Left ventricle myocardium inferior (tissue), 1 donor: ENCODE measurements around the gene SERP2. TPM values are rescaled to one million over a fixed set of nuclear protein-coding genes. Genes with fewer than 3 reads are reported as not detected.

Experiments
- DNase-seq: peaks from one replicate; pipeline ENCODE4 v3.0.0-alpha.2; 2020
- H3K27ac ChIP-seq: fragments of 200-600 bp; replicated peaks from 2 replicates; pipeline ENCODE4 v1.8.0; 2021
- H3K27me3 ChIP-seq: fragments of 200-600 bp; 2 replicates; pipeline ENCODE4 v1.8.0; 2021; ENCODE audit warnings: low read depth
- H3K36me3 ChIP-seq: fragments of 200-600 bp; 2 replicates; pipeline ENCODE4 v1.8.0; 2021
- H3K4me1 ChIP-seq: fragments of 200-600 bp; 2 replicates; pipeline ENCODE4 v1.8.0; 2021
- H3K4me3 ChIP-seq: fragments of 200-600 bp; 2 replicates; pipeline ENCODE4 v1.8.0; 2021; ENCODE audit warnings: mild to moderate bottlenecking, moderate library complexity
- H3K9me3 ChIP-seq: fragments of 200-600 bp; replicated peaks from 2 replicates; pipeline ENCODE4 v1.8.0; 2021
- intact Hi-C: fragments of 100-400 bp; cut with micrococcal nuclease; formaldehyde crosslinking; loops from one replicate; pipeline ENCODE4 v1.11.0; 2022
- total RNA-seq: library from RNA; stranded (reverse); fragmentation: NEBNext Ultra II Directional; extraction: Animal tissue kit (Norgen Biotek cat#: 25700); gene quantifications from one replicate; pipeline ENCODE4 v1.2.1, GENCODE V29; 2021
- TF ChIP-seq, protein P1 (sequence below): fragments of 200-600 bp; IDR thresholded peaks from 2 replicates; pipeline ENCODE4 v1.8.0; 2021; ENCODE audit warnings: antibody characterized with exemption, mild to moderate bottlenecking, borderline replicate concordance
- donor health status: DM: no; HTN: yes; CAD: no; lungs with severe emphysema.

SERP2 gene
- total RNA-seq, 1 donor from 2014 or later, result 13.0 TPM

DNA sequence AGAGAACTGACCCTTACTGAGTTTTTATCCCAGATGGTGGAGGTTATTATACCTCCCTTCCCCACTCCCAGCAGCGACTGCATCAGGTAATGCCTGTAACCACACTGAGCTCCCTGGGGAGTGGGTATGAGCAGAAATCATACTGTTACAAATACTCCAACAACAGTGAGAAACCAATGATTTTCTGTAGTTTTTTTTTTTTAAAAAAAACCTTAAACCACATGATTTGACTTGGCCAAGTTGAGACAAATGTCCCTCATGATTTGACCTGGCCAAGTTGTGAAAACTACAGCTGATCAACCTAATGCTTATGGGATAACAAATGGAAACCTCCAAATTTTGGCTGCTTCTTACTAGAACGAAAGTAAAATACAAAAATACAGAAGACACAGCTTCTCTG, 33.1 kb upstream of the SERP2 start:
- peaks cover 5% of the 10 kb centered on the region for H3K9me3 ChIP-seq
- no peak overlapping the region for H3K27ac ChIP-seq
- no peaks in the 10 kb centered on the region for H3K36me3 ChIP-seq
- no peak for DNase-seq
- TF ChIP-seq, protein P1, sequence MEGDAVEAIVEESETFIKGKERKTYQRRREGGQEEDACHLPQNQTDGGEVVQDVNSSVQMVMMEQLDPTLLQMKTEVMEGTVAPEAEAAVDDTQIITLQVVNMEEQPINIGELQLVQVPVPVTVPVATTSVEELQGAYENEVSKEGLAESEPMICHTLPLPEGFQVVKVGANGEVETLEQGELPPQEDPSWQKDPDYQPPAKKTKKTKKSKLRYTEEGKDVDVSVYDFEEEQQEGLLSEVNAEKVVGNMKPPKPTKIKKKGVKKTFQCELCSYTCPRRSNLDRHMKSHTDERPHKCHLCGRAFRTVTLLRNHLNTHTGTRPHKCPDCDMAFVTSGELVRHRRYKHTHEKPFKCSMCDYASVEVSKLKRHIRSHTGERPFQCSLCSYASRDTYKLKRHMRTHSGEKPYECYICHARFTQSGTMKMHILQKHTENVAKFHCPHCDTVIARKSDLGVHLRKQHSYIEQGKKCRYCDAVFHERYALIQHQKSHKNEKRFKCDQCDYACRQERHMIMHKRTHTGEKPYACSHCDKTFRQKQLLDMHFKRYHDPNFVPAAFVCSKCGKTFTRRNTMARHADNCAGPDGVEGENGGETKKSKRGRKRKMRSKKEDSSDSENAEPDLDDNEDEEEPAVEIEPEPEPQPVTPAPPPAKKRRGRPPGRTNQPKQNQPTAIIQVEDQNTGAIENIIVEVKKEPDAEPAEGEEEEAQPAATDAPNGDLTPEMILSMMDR, result no peak
- intact Hi-C loops, result no loop called here
- no peaks in the 10 kb centered on the region for H3K27me3 ChIP-seq
- no peaks in the 10 kb centered on the region for H3K4me1 ChIP-seq
- no peak overlapping the region for H3K4me3 ChIP-seq

DNA sequence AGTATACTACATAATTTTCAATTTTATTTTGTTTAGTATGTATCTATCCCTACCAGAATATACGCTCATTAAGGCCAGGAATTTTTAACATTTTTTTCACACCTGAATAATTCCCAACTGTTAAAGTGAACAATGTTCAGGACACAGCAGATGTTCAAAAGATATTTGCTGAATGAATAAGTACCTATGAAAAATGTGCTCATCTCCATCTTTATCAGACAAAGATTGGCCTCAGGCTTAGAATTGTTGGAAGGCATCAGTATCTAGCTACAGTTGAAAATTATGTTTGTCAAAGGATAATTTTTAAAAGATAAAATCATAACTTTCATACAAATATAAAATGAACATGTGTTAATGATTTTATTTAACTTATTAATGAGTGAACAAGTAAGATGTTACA, 30.9 kb upstream of the SERP2 start:
- no peaks in the 10 kb centered on the region for H3K36me3 ChIP-seq
- TF ChIP-seq, protein P1, result no peak
- no peaks in the 10 kb centered on the region for H3K4me1 ChIP-seq
- H3K27ac ChIP-seq, result no peak overlapping the region
- intact Hi-C loops, result no loop called here
- no peaks in the 10 kb centered on the region for H3K27me3 ChIP-seq
- peaks cover 5% of the 10 kb centered on the region for H3K9me3 ChIP-seq
- no peak overlapping the region for H3K4me3 ChIP-seq
- DNase-seq, result no peak

DNA sequence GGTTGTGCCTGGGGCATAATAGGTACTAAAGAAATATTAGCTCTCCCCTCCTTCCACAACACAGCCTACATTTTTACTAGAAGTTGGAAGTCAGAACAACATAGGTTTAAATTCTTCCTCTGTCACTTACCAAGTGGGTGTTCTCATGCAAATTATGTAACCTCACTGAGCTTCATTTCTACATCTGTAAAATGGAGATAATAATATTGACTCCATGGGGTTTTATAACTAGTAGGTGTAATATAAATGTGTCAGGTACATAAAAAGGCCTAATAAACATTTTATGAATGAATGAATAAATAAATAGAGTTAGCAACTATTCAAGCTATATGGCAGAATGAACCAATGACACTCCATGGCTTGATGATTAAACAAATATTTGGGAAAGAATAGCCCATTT, 27.1 kb upstream of the SERP2 start:
- TF ChIP-seq, protein P1, result no peak
- H3K9me3 ChIP-seq, result no peaks in the 10 kb centered on the region
- H3K4me3 ChIP-seq, result no peak overlapping the region
- no peaks in the 10 kb centered on the region for H3K36me3 ChIP-seq
- intact Hi-C loops, result no loop called here
- no peak overlapping the region for H3K27ac ChIP-seq
- H3K4me1 ChIP-seq, result no peaks in the 10 kb centered on the region
- H3K27me3 ChIP-seq, result no peaks in the 10 kb centered on the region
- no peak for DNase-seq

DNA sequence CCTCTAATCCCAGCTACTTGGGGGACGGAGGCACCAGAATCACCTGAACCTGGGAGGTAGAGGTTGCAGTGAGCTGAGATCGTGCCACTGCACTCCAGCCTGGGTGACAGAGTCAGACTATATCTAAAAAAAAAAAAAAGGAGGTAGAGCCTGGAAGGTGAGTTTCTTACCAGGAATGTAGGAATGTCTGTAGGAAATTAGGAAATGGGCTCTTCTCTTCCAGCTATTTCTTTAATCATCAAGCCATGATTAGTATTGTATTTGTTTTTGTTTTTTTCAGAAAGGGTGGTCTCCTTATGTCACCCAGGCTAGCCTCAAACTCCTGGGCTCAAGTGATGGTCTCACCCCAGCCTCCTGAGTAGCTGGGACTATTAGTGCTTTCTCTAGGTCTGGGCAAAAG, 26.3 kb upstream of the SERP2 start:
- intact Hi-C loops, result no loop called here
- H3K9me3 ChIP-seq, result no peaks in the 10 kb centered on the region
- H3K36me3 ChIP-seq, result no peaks in the 10 kb centered on the region
- TF ChIP-seq, protein P1, result no peak
- no peaks in the 10 kb centered on the region for H3K27me3 ChIP-seq
- H3K4me1 ChIP-seq, result no peaks in the 10 kb centered on the region
- H3K27ac ChIP-seq, result no peak overlapping the region
- no peak for DNase-seq
- H3K4me3 ChIP-seq, result no peak overlapping the region

DNA sequence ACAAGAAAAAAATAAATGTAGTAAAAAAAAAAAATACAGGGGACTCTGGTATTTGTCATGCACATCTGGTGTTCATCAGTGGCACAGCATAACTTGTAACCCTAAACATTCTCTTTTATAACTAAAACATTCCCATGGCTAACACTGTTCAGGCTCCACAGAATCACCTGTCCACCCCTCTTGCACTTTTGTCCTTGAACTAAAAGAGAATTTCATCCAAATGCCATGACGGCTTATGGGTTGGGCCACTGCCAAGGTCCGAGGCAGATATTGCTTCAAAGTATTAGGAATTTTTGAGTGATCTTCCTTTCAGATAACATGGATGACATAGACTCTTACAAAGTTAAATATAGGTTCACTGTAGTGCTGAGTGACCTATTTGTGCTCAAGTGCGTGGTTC, 25.7 kb upstream of the SERP2 start:
- Histone ChIP-seq H3K27ac (no peak overlapping the region), H3K36me3 (no peaks in the 10 kb centered on the region), H3K9me3 (no peaks in the 10 kb centered on the region), H3K27me3 (no peaks in the 10 kb centered on the region), H3K4me1 (no peaks in the 10 kb centered on the region), H3K4me3 (no peak overlapping the region)
- TF ChIP-seq, protein P1, result no peak
- intact Hi-C loops, result no loop called here
- no peak for DNase-seq
